Stimulated activated CD4-positive, alpha-beta T cell treated with anti-CD3 and anti-CD28 coated beads, TNF-alpha, amount 100 ng/mL, for 24 hours (primary cell): ENCODE results near the gene SYMPK.

ENCODE experiments used
- DNase-seq, 3 experiments: peaks; one replicate each; pipeline ENCODE4 v3.0.0-alpha.2; 2020; ENCODE audit warnings: low read depth in 3 of 3

Gene SYMPK

DNA sequence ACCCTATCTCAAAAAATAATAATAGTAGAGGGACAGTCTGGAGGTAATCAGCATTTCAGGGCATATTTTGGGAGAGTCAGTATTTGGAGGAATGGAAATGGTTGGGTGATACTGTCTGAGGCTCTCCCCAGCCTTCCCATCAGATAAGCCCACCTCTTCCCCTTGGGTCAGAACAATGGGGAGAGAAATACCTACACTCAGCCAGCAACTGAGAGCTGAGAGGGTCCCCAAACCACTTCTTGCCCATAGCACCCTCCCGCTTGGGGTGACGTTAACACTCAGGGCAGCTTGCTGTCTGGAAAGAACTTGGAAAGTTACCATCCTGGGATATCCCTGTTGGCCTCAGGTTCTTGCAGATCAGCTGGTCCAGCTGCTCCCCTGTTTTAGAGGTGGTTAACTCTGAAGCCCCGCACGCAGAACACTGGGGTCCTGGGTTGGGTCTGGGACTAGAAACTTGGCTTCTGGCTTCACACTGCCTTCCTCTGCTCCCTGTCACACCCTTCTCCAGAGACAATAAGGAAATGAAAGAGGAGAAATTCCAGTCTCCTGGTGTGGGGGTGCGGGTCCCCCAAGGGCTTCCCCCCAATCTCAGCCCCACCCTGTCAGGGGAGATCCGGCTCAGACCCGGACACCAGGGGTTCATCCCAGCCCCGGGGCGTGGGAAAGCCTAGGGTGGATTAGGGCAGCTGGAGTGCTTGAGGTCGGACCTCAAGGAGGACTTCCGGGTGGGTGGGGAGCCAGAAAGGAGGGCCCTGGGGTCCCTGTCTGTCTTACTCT, 3.6 kb upstream of the SYMPK start:
- no peak for DNase-seq

DNA sequence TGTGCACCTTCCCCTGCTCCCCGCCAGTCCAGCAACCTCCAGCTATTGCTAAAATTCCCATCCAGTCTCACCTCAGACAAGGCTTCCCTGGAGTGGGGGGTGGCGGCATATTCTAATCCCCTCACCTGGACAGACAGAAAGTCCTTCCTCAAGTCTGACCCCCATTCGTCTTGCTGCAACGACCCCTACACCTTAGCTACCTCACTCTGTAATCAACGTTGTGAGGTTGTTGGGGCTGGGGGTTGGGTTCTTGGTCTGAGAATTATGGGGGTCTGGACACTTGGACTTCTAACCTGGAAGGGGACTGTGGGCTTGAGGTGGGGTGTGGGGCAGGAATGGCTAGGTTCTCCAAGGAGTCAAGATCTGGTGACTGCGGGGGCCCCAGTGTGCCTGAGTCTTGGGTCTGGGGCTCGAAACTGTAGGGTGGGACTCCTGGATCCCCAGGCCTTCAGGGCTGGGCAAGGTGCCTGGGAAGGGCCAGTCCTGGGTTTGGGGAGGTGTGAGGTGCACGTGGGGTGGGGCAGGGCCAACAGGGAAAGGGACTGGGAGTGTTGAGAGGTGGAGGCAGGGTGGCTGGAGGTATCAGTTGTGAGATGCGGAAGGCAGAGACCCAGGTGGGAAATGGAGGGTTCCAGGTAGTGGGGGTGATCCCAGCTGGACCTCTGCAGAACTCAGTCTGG, 2.5 kb upstream of the SYMPK start:
- DNase-seq, result no peak

DNA sequence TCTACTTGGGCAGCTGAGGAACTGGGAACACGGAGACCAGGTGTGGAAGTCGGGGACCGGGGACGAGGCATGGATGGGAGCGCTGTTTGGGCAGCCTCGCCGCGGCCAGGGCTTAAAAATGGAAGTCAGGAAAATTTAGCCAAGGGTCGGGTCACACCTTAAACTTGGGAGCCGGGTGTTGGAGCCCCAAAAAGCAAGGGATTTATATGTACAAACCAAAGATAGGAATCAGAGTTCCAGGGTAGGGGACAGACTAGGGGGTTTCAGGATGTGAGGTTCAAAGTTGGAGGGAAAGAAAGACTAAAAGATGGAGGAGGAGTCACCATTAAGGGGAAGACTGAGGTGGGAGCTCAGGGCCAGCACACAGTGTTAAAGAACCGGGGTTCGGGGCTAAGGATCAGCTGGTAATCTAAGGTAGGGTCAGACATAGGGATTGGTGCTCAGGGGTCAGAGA, 1.7 kb upstream of the SYMPK start:
- DNase-seq, result no peak

DNA sequence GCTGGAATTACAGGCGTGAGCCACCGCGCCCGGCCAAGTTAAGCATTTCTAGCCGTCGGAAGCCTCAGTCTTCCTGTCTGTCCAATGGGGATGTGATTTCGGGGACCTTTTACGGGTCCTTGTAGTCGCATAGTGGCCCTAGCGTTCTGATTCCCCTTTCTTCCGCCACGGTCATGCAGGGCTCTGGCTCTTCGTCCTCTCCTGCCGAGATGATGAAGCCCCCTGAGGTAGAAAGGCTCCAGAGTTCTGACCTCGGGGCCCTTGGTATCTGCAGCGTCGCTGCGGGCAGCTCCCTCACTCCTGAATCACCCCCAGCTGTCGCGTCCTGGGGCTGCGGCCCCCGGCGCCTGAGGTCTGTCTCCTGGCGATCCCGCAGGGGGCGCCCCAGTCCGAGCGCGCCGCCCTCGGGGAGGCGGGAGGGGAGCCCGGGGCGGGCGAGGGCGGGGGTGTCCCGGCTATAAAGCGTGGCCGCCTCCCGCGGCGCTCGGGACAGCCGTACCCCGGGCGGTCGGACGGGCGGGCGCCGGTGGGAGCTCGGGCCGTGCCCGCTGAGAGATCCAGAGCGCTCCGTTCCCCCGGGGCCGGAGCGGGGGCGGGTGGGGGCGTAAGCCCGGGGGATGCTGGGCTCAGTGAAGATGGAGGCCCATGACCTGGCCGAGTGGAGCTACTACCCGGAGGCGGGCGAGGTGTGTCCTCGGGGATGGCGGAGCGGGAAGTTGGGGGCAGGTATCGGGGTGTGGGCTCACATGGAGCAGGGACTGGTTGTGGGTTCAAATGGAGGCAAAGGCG, 1.1 kb upstream of the SYMPK start, which contains the start of gene FOXA3:
Gene FOXA3, plus strand, starts transcription at position 487 of the 789 bp plus-strand sequence. Its CDS starts 131 bp downstream, at position 618.
- DNase-seq, result peak in 1 of 3 experiments; percentile 56

GRCh38 chr19:45863335-45863839, 440 bp upstream of the SYMPK start:
- DNase-seq, result no peak

GRCh38 chr19:45862271-45862563, 730 bp downstream of the SYMPK start:
- DNase-seq, result no peak

- DNase-seq, result no peak
Observed at GRCh38 chr19:45860359-45861259, 2.3 kb downstream of the SYMPK start.

GRCh38 chr19:45854167-45854778, 8.7 kb downstream of the SYMPK start:
- DNase-seq, result no peak

GRCh38 chr19:45852983-45853382, 10.0 kb downstream of the SYMPK start:
- DNase-seq, result no peak

DNA sequence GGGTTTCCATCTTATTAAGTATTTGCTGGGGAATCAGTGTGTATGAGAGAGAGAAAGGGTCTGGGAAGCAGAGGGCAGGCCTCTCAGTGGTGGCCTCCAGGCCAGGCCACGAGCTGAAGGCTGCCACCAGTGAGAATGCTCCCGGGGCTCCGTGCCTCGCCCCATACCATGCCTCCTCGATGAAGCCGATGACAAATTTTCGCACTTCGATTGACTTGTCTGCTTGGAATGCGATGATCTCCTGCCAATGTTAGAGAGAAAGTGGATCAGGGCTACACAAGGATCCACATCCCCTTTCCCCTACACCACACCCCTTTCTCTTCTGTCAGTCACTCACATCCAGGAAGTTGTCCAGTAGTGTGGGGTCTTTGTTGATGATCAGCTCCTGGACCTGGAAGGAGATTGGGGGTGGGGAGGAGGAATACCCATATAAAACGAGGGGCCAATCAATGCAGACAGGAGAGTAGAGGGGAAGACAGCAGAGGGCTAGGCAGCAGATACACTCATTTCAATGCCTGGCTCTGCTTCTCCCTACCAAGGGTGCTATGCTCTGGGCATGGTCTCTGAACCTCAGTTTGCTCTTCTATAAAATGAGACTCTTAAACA, 10.7 kb downstream of the SYMPK start:
- no peak for DNase-seq

DNA sequence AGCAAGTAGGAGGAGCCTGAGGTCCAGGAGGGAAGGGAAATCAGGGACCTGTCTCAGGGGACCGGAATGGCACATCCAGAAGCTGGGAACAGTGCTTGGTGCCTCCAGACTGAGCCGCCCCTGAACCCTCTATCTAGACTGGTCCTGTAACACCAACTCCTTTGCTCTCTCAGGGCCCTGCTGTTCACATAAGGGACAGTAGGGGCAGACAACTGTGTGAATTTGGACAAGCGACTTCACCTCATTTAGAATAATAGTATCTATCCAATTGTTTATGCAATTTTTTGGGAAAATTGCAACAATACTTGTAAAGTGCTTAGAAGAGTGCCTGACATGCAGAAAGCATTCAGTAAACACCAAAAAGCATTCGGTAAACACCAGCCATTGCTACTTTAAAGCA, 14.0 kb downstream of the SYMPK start:
- no peak for DNase-seq

DNA sequence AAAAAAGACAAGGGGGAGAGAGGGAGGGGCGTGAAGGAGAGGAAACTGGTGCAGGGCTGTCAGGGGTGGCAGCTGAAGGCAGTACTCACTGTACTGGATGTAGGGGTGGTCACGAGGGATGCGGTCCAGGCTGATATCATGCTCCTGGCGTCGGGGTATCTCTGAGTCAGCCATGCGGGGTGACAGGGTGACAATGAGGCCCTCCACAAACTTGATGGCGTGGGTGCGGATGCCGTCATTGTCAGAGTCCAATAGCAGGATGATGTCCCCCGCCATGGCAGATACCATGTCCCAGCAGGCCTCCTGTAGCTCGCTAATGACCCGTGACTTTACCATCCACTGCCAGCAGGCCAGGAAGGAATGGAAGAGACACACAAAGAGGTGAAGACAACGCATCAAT, 15.3 kb downstream of the SYMPK start:
- no peak for DNase-seq

DNA sequence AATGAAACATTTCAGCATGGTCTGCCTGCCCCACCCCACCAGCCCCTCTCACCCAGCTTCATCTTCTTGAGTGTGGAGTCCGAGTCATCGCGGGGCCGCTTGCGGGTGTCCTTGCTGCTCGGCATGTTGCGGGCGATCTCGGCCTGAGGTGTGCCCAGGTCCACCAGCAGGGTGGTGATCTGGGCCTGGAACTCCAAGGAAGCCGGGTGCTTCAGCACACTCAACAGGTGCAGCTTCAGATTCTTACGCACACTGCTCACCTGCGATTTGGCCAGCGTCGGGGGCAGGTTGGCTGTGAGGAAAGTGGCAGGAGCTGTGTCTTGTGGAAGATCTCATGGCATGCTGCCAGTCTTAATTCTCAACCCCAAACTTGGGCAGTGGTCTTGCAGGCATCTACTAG, 20.7 kb downstream of the SYMPK start:
- DNase-seq, result no peak

DNA sequence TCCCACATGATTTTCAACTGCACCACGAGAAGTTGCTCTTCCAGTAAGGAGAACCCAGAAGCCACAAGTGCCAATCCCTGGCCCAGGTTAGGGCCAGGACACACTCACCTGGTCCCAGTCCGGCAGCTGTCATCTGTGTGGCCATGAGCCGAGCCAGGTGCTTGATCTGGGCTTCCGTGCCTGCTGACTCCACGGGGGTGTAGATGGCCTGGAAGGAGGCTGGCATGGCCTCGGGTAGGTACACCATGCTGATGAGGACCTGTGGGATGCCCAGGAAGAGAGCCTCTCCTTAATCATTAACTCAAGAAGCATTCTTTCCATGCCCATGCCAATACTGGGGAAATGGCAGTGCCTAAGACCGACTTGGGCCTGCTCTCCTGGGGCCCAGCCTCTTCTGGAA, 28.0 kb downstream of the SYMPK start:
- DNase-seq, result no peak

DNA sequence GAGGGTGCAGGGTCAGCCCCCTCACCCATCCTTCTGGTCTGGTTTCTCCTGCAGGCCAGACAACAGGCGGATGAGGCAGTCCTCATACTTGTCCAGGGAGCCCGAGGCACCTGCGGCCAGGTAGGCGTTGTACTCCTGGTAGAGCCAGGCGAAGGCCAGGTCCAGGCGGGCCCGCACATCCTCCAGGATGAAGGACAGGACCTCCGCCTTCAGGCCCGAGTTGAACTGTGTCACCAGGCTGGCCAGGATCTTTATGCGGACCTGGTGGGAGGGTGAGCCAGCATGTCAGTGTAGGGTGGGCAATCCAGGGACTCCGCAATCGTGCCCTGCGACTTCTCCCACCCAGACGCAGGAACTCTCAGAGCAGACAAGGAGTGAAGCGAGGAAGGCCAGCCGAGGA, 34.0 kb downstream of the SYMPK start:
- DNase-seq, result no peak

DNA sequence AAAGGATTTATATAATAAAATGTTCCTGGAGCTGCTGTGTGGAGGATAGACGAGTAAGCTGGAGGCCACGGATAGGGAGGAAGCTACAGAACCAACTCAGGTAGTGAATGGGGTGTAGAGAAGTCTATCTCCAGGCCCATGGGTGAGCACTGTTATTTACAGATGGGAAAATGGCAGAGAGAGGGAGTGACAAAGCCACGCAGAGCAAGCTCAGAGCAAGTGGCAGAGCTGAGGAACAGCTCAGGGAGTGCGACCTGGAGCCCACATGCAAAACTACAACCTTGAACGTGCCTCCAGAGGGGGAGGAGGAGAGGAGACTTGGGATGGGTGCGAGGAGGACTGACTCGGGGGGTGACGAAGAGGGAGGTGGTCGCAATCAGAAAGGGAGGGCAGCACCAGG, 34.4 kb downstream of the SYMPK start:
- no peak for DNase-seq

- DNase-seq, result no peak
Observed at GRCh38 chr19:45827459-45828093, 35.4 kb downstream of the SYMPK start.

- DNase-seq, result no peak
Observed at GRCh38 chr19:45826934-45827333, 36.0 kb downstream of the SYMPK start.

DNA sequence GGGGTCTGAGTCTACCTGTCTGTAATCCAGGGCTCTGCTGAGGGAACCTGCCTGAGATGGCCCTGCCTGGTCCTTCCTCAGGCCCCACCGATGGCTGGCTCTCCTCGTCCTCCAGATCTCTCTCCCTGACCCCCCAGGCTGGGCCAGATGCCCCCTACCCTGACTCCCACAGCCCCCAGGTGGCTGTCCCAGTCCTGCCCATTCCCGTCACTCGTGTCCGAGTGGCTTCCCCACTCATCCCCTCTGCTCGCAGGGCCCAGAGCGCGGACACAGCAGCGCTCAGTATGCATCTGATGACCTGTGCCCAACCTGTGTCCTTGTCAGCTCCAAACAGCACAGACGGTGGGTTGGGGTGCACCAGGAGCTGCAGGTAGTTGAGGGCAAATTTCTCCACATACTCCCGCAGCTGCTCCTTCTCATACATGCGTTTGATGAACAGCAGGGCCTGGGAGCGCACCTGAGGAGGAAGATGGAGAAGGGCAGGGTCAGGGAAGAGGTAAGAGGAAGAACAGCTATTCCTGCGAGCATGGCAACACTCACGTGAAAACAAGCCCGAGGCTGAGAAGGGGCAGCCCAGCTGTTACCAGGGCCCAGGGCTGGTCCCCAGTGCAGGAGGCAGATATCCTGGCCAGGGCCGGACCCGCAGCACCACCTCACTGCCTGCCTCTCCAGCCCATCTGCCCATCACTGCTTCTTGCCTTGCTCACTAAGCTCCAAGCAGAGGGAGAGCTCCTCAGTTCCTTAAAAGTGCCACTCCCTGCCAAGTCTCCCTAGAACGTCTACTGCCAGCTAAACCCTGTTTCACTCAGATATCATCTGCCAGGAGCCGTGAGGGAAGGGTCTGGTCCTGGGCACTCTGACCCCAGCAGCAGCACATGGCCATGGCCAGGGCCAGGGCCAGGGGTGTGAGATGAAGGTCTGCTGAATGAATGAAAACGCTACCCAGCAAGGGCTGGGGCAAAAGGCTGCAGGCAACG, 36.7 kb downstream of the SYMPK start:
- DNase-seq, result no peak
